Spleen (tissue), 7 donors: ENCODE results near the gene AWAT2.

ENCODE experiments used
- CTCF ChIP-seq, 11 experiments: fragments of 200-600 bp in 7 of 11; fragments of 450-650 bp in 4 of 11; sonication (generic) in 4 of 11; IDR thresholded peaks in 8 of 11; conservative IDR thresholded peaks in 3 of 11; 1 replicate in 7 of 11; 2 replicates in 4 of 11; pipeline versions ENCODE4 v1.4.0 to v1.8.0; 2016 to 2021; ENCODE audit warnings: antibody characterized with exemption in 11 of 11, inconsistent platforms in 4 of 11, mild to moderate bottlenecking in 1 of 11
- POLR2A ChIP-seq, 3 donors: fragments of 450-650 bp; IDR thresholded peaks; one replicate each; pipeline ENCODE4 v1.5.1; 2017; ENCODE audit warnings: antibody characterized with exemption in 3 of 3, mild to moderate bottlenecking in 1 of 3
- POLR2AphosphoS5 ChIP-seq, 3 donors: sonication (generic); formaldehyde crosslinking; IDR thresholded peaks; one replicate each; pipeline ENCODE4 v1.5.1; 2017; ENCODE audit warnings: antibody characterized with exemption in 3 of 3
- donor health status: DM: no; HTN: no; CAD: no; lungs with moderate emphysema.
- donor health status: DM: no; HTN: no; CAD: no.
- donor health status: DM: no; HTN: no; CAD: no.

DNA sequence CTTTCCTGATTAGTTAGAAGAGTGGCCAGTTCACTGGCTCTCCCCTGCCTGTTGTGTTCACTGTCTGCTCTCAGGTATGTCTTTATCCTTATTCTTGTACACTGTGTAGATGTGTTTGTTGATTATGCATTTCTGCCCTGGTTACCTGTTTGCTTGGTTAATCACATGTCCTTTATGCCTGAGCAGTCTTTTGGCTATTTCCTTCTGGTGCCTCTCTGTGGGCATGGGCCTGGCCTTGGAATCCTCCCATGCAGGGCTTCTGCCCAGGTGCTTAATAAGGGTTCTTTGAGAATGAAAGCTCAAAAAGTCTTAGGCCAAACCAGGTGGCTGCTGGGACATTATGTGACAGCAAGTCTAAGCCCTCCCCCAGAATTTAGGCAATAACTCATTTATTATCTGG, 39.0 kb upstream of the AWAT2 start:
- TF ChIP-seq CTCF (IDR thresholded peaks at IDR 0.05 in 8 of 11, conservative IDR thresholded peaks at IDR 0.05 in 3 of 11) (no peak), POLR2AphosphoS5 (IDR thresholded peaks at IDR 0.05) (no peak), POLR2A (IDR thresholded peaks at IDR 0.05) (no peak)
